Measurements from ENCODE around the gene DNAJC10.
"Not testable (repeated sequence)": the region's sequence is repeated elsewhere in the genome, so short reads cannot be mapped to it uniquely, and the experiment has no call there.

Gene DNAJC10, protein sequence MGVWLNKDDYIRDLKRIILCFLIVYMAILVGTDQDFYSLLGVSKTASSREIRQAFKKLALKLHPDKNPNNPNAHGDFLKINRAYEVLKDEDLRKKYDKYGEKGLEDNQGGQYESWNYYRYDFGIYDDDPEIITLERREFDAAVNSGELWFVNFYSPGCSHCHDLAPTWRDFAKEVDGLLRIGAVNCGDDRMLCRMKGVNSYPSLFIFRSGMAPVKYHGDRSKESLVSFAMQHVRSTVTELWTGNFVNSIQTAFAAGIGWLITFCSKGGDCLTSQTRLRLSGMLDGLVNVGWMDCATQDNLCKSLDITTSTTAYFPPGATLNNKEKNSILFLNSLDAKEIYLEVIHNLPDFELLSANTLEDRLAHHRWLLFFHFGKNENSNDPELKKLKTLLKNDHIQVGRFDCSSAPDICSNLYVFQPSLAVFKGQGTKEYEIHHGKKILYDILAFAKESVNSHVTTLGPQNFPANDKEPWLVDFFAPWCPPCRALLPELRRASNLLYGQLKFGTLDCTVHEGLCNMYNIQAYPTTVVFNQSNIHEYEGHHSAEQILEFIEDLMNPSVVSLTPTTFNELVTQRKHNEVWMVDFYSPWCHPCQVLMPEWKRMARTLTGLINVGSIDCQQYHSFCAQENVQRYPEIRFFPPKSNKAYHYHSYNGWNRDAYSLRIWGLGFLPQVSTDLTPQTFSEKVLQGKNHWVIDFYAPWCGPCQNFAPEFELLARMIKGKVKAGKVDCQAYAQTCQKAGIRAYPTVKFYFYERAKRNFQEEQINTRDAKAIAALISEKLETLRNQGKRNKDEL

DNA sequence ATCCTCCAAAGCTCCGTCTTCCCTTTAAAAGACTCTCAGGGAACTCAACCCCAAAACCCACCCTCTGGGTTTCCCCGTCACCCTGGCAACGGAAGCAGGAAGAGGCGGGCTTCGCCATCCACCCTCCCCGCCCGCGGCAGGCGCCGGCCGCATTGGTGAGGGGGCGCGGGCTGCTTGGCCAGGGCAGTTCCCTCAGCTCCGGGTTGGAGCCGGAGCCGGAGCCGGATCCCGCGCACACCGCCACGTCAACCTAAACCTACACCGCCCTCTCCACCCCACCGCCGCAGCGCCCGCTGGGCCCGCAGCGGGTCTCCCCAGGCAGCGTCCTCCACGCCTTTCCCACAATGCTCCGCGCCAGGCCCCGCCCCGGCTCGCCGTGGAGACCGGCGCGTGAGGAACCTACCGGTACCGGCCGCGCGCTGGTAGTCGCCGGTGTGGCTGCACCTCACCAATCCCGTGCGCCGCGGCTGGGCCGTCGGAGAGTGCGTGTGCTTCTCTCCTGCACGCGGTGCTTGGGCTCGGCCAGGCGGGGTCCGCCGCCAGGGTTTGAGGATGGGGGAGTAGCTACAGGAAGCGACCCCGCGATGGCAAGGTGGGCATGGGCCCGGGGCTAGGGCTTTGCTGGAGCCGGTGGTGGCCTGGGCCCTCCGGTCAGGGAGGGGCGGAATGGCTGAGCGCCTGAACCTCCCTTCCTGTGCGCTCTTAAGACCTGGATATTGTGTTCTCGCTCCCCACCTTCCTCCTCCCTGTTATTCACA, at the start of gene DNAJC10:
TSS of gene DNAJC10 (plus strand) at position 366 of the 758 bp plus-strand sequence. CDS start 1,830 bp downstream, outside the sequence.
- peak; percentile 81 to 83 for DNase-seq (ENCODE audit: low read depth in 2 of 2)

DNA sequence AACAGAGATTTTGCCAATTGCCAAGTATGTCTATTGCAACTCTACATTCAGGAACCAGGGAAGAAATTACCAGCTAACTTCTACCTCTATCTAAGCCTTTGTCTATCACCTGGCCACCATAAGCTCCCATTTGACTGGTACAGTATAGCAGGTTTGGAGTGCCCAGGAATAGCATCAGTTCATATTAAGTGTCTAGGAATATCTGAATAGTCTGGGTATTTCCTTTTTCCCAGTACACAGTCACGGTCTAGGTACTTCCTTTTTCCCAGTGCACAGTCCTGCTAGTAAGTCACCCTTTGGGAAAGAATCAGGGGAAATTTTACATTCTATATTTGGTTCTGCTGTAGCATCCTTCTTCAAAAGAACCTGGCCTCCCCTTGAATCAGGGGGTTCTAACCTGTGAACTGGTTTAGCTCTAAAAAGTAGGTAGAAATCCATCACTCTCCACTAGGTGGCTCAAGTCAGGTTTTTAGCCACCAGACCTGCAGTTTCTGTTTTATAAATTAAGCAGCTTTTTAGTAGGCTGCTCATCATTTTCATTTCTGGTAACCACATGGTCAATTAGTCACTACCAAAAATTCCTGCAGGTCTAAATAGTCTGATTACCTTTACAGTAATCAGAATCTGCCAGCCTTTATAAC, 49.3 kb upstream of the DNAJC10 start:
- DNase-seq (ENCODE audit: low read depth in 2 of 2) = no peak

DNA sequence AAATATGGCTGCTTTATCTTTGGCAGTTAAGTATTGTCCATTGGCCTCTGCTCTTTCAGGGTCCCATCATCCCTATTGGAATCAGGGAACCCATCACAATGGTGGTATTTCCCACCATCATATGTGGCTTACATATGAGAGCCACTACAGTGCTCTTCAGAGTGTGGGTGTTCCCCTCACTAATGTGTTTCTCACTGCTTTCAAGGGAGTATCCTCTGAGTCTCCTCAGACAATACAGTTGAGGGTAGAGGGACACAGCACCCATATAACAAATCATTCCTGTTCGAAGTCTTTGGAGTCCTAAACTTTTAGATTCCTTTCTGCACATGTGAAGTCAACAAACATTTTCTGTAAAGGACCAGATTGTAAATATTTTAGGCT, 48.8 kb upstream of the DNAJC10 start:
- DNase-seq (ENCODE audit: low read depth in 2 of 2) = no peak

DNA sequence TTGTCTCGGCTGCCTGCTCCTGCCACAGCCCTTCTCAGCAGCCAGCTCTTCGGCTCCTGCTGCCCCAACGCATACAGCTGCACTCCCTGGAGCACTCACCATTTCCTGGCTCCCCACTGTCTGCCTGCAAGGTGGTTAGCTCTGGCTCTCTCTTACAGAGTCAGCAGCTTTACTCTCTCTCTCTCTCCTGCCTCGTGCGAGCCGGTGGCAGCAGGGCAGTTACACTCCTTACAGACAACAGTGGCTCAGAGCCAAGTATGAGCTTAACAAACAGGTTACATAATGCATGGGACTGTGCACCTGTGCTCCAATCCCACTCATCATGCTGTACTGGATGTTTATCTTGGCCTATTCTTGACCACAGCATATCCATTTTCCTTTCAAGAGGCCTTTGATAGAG, 47.4 kb upstream of the DNAJC10 start:
- no peak for DNase-seq (ENCODE audit: low read depth in 2 of 2)

DNA sequence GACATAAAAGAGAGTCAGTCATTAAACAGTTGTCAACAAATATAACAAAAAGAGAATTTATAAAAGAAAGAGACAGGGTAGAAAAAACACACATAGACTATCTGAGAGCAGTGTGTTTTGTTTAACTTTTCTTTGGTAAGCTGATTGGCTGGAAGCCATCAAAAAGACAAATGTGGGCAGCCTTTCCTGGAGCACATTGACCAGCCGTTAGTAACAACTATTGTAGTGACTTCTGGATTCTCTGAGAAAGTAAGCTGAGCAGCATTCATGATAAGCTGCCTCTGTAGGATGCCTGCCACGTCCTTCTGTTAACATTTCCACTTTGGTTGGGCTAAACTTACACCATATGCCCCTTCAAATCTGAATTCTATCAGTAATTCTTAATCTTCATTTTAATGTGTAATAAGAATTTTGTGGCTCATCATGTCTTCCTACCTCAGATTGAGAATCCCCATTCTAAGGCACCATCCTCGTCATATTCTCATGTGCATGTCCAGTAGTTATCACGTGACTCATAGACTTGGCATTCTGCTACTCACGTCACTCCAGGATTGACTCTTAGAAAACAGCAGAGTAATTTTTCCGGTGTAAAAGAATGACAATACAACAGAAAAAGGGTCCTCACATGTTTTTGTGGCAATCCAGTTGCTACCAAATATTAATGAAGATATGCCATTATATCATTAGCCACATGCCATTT, 43.4 kb upstream of the DNAJC10 start:
- no peak for DNase-seq (ENCODE audit: low read depth in 2 of 2)

DNA sequence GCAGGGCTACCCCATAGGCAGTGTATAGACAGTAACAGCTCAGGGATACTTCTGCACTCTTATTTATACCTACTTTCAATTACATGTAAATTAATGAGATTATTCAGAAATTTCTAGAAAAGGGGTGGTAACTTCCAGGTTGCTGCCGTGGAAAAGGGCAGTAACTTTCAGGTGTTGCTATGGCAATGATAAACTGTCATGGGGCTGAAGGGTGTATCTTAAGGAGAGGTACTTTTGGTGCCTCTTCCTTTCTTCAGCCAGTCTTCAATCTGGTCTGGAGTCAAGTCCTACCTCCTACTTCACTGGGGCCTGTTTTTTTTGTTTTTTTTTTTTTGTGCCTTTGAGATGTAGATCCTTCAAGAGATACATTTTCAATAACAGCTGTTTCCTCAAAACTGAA, 35.2 kb upstream of the DNAJC10 start:
- no peak for DNase-seq (ENCODE audit: low read depth in 2 of 2)

DNA sequence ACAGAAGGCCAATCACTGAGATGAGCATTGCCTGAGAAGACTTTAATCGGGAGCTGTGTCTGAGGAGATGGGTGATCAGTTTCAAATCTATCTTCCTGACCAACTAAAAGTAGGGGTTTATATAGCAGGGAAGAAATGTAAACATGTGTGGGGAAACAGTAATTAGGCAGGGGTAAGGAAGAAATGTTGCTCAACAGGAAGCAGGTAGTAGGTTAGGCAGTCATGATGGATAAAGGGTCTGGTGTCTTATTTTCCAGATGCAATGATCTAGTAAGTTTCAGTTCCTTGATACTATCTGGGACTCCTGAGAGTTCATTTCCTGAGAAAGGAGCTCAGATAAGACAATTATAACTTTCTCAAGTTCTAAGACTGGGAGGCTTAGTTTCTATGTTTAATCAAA, 33.8 kb upstream of the DNAJC10 start:
- no peak for DNase-seq (ENCODE audit: low read depth in 2 of 2)

DNA sequence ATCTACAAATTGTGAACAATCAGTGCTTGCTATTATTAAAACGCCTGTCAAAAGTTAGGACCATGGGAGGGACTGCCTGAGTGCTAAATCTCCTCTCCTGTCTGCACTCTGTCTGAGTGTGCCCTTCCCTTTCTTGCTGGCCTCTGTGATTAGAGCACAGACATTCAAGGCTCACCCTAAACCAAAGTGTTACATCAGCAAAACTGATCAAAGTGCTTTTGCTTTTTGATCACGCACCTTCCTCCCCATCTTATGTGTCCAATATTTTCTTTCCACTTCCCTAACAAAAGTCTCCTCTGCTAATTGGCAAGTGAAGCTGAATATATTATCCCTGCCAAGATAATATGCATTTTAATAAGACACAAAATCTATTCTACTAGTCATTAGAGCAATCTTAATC, 30.5 kb upstream of the DNAJC10 start:
- DNase-seq (ENCODE audit: low read depth in 2 of 2) = no peak

DNA sequence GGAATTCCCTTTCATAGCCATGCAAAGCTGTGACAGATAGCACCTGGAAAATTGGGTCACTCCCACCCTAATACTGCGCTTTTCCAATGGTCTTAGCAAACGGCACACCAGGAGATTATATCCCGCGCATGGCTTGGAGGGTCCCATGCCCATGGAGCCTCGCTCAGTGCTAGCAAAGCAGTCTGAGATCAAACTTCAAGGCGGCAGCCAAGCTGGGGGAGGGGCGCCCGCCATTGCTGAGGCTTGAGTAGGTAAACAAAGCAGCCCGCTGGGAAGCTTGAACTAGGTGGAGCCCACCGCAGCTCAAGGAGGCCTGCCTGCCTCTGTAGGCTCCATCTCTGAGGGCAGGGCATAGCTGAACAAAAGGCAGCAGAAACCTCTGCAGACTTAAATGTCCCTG, 29.3 kb upstream of the DNAJC10 start:
- DNase-seq (ENCODE audit: low read depth in 2 of 2) = not testable (repeated sequence)

DNA sequence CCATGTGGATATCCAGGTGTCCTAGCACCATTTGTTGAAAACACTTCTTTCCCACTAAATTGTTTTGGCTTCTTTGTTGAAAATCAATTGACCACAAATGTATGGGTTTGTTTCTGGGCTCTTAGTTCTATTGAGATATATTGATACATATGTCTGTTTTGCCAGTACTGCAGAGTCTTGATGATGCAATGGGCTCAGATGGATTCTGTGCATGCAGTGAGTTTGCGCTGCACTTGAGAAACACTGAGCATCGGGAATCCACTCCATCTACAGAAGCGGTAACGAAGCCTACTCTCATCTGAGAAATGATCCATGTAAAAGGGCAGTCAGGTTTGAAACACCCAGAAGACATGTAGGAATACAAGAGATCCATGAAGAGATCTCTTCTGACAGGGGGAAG, 21.9 kb upstream of the DNAJC10 start:
- DNase-seq (ENCODE audit: low read depth in 2 of 2) = no peak

DNA sequence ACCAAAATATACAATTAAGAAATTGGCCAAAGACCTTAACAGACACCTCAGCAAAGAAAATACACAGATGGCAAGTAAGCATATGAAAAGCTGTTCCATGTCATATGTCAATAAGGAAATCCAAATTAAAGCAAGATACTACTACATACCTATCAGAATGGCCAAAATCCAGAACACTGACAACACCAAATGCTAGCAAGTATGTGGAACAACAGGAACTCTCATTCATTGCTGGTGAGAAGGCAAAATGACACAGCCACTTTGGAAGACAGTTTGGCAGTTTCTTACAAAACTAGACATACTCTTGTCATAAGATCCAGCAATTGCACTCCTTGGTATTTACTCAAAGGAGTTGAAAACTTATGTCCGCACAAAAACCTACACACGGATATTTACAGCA, 20.3 kb upstream of the DNAJC10 start:
- DNase-seq (ENCODE audit: low read depth in 2 of 2) = no peak

DNA sequence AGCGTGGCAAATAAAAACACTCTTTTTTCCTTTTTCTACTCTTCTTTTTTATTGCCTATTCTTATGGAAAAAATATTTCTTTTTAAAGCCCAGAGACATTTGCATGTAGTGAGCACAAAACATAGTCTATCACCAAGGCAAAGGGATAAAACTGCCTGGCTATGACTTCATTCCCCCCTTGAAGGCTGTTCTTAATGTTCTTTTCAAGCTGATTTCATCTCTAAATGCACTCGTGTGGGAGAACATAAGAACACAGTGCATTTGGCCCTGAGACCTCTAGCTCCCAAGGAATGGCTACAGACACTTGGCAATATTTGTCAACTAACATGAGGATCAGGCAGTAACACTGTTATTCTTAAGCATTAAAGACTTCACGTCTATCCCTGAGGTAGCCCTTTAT, 17.4 kb upstream of the DNAJC10 start:
- DNase-seq (ENCODE audit: low read depth in 2 of 2) = no peak

DNA sequence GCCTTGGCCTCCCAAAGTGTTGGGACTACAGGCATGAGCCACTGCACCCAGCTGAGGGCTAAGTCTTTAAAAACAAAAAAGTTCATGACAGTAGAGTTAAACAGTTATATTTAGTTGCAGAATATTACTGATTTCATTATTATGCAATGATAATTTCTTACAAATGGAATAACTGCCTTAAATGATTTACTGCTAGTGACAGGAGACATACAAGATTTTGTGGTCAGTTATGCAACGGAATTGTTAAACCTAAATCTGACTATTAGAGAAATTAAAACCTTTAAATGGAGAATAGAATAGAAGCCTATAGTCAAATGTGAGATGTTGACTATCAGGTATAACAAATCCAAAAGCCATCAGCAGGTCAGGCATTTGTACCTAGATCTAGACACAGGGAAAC, 10.3 kb upstream of the DNAJC10 start:
- no peak for DNase-seq (ENCODE audit: low read depth in 2 of 2)

DNA sequence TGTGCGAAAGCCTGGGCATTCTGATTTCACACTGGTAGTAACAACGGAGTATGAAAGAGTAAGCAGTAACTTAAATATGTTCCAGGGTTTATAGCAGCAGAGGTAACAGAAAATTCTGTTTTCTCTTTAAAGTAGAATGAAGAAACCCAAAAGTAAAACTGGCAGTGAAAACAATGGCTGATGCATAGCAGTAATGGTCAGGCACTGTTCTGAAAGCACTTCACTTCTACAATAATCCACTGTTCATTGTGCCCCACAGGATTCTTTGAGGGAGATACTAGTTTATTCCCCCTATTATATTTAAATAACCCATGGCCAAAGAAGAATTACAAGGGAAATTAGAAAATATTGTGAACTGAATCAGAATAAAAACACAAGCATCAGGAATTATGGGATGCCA, 9.3 kb upstream of the DNAJC10 start:
- DNase-seq (ENCODE audit: low read depth in 2 of 2) = no peak

DNA sequence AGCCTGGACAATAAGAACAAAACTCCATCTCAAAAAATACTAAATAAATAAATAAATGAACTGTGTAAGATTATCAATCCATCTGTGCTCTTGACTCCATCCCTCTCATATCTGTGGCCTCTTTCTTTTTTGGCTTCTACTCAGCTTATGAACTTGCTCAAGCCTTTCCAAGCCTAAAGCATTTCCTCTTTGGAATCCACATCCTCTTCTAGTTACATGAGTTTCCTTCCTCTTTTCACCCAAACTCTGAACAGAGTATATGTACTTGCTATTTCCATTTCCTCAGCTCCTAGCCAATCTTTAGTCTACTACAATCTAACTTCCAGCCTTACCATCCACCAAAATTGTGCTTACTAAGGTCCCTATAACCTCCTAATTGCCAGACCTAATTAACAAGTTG, 2.5 kb upstream of the DNAJC10 start:
- no peak for DNase-seq (ENCODE audit: low read depth in 2 of 2)

DNA sequence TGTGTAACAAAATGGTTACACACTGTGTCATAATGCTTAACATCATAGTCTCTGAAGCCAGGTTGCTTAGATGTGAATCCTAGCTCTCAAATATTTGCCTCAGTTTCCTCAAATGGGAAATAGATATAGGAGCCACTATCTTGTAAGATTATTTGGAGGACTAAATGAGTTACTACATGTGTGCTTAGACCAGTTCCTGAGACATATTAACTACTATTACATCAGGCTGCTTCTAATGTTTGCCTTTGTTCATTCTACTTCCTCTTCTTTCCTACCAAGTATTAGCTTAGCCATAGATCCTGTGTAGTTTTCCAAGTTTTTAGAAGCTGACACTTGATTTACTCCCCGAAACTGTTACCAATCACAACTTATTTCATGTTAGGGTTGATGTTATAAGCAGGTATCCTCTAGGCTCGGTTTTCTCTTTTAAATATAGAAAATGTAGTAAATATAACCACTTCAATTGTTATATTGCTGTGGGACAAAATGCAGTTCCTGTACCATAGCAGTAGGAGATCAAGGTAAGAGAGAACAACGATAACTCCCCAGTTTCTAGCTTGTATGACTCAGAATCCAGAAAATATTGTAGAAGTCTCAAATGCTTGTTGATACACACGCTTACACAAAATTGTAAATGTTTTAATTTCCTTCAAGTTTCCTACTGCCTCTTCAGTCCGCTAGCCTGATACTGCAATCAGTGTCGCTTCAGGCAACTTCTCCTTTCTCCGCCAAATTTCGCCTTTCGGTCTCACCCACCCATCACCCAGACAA, 751 bp upstream of the DNAJC10 start:
- DNase-seq (ENCODE audit: low read depth in 2 of 2) = no peak

DNA sequence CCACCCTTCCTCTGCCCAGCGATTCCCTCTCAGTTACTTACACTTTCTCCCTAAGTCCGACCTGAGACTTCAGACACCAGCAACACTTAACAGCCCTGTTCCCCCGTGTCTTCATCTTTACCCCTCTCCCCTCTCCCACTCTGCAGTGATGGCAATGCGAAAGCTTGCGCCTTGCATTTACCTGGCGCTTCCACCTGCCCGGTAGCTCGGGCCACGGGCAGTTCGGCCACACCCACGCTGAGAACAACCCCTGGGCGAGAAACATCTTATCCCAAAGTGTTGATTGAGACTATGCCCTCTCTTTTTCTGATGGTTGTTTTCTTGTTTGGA, 558 bp downstream of the DNAJC10 start:
- DNase-seq (ENCODE audit: low read depth in 2 of 2) = no peak

DNA sequence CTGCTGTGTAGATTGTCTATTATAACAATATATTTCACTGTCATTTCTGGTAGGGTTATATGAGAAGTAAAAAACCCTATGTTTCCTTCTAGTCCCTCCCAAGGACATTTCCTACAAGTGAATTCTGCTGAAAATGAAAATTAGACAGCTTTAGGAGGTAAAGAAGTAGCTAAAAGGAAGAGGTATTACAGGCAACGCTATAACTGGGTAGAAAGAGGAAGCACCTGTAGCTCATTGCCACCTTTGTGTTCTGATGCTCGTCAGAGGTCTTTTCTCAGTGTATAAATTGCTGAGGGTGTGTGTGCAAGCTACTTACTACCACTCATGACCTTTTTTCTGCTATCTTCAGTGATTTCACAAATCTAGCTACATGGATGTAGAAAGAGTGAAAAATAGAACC, 1.4 kb downstream of the DNAJC10 start:
- DNase-seq (ENCODE audit: low read depth in 2 of 2) = no peak

DNA sequence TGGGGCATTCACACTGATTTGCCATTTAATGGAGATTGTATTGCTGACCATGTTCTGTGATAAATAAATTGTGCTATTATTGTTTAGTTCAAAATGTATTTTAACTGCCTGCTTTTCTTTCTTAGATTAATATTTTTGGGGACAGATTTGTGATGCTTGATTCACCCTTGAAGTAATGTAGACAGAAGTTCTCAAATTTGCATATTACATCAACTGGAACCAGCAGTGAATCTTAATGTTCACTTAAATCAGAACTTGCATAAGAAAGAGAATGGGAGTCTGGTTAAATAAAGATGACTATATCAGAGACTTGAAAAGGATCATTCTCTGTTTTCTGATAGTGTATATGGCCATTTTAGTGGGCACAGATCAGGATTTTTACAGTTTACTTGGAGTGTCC, 1.8 kb downstream of the DNAJC10 start:
- DNase-seq (ENCODE audit: low read depth in 2 of 2) = no peak

DNA sequence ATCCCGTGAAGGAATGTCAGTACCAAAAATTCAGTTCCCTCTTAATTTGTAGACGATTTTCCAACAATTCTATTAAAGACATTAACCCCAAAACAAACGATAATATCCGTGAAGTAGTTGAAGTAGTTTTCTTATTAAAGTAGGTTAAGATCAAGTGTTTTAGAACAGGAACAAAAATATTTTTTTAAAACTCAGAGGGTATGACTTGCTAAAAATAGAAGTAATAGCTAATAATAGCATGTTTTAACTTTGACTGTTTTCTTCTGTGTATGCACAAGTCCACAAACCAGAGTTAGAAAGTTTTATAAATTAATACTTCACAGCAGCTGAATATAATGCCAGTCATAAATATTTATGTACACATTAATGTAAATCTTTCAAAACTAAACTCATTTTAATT, 2.4 kb downstream of the DNAJC10 start:
- no peak for DNase-seq (ENCODE audit: low read depth in 2 of 2)

DNA sequence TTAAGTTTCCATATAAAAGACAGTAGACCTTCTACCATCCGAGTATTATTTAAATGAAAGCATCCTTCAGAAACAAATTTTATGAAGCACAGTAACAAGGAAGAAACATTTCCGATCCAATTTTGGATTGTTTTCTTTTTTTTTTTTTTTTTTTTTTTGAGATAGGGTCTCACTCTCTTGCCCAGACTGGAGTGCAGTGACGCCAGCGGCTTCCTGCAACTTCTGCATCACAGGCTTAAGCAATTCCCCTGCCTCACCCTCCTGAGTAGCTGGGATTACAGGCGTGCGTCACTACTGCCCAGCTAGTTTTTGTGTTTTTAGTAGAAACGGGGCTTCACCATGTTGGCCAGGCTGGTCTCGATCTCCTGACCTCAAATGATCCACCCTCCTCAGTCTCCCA, 3.1 kb downstream of the DNAJC10 start:
- DNase-seq (ENCODE audit: low read depth in 2 of 2) = not testable (repeated sequence)
